GM12892 (cell line): ENCODE measurements around the gene SNAPC5.

Experiments
- POLR2A ChIP-seq: IDR thresholded peaks from 2 replicates; pipeline ENCODE4 v1.6.1; 2011; ENCODE audit warnings: low read depth, low read length, control low read depth
- POLR2AphosphoS5 ChIP-seq: IDR thresholded peaks from 2 replicates; pipeline ENCODE4 v1.6.1; 2011; ENCODE audit warnings: low read depth, low read length, control low read depth
- TAF1 ChIP-seq: IDR thresholded peaks from 2 replicates; pipeline ENCODE4 v1.6.1; 2011; ENCODE audit warnings: low read depth, mild to moderate bottlenecking, control low read depth, low read length, borderline replicate concordance

- TF ChIP-seq POLR2AphosphoS5 (no peak), TAF1 (no peak), POLR2A (no peak)
These were observed 45.1 kb downstream of the SNAPC5 start for GRCh38 chr15:66452420-66452819.
